Islet of Langerhans (tissue), 1 donor: ENCODE data around the gene LMO2.

Source experiments
- FAIRE-seq: peaks from one replicate; lab custom pipeline; 2011; peaks lifted over from hg19 to GRCh38; lab: Jason Lieb, UNC

Gene LMO2

GRCh38 chr11:33913991-33914390, 22.1 kb upstream of the LMO2 start:
- no peak for FAIRE-seq

DNA sequence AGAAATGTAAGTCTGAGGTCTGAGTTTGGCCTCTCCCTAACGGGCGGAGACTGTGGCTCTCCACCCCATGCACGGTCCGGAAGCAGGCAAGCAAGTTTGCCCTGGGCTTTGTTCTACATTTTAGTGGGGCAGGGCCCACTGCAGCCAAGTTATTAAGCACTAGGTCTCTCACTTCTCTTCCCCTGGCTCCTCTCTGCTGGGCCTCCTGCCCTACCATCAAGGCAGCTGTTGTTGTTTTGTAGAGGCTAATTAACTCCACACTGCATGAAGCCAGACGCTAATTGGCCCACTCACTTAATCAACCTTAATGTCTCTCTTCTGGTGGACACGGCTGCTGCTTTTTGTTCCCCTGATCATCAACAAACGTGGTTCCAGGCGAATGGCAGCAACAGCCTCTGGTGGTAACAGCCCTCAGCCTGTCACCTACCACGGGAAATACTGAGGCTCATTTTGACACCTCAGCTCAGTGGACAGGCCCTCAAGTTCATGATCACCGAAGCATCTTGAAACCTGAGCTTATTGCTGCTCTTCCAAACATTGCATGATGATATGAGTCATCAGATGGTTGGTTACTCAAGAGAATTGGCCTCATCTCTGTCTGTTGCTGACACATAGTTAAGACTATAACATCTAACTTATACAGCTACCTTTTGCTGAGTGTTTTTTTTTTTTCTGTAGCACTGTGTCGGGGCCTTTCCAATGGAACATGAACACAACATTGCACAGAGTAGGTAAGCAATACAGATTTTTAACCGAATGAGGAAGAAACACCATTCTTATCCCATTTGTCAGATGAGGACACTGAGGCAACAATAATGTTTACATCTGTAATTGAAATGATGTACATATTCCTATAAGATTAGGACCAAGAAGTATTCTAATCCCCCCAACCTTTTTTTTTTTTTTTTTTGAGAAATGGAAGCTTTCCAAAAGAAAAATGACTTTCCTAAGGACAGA, 20.8 kb upstream of the LMO2 start:
- peak; percentile 60 for FAIRE-seq

GRCh38 chr11:33910958-33911339, 19.1 kb upstream of the LMO2 start:
- no peak for FAIRE-seq

DNA sequence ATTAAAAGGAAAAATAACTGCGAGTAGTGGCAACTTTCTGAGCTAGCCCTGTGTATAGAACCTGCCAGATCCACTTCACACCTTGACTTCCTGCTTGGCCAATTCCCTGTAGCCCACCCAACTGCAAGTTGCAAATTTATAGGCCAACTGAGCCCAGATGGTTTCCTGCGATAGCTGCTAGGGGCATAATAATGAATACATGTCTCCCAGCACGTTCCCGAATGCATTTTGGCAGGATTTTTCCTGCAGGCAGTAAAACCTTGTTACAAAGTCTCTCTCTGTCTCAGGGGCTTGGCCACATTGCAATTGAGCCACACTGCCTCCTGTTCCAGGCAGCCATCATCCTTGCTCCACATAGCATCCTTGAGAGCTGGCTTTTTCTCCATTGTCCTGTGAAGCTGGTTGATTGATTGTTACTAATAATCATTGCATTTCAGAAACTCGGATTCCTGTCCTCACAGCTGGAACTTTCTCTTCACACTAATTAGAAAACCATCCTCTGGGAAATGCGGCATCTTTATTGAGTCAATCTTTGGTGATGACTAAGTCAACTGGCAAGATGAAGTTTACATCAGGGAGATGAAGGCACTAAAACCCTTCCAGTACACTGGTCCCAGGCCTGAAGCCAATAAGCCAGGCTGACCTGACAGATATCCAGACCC, 18.6 kb upstream of the LMO2 start:
- FAIRE-seq, result no peak

- no peak for FAIRE-seq
Observed at GRCh38 chr11:33909552-33909951, 17.7 kb upstream of the LMO2 start.

GRCh38 chr11:33909150-33909549, 17.3 kb upstream of the LMO2 start:
- no peak for FAIRE-seq

- FAIRE-seq, result no peak
Observed at GRCh38 chr11:33907421-33907820, 15.5 kb upstream of the LMO2 start.

- no peak for FAIRE-seq
Observed at GRCh38 chr11:33906484-33907186, 14.8 kb upstream of the LMO2 start.

- FAIRE-seq, result no peak
Observed at GRCh38 chr11:33904102-33904501, 12.2 kb upstream of the LMO2 start.

GRCh38 chr11:33900159-33900840, 8.4 kb upstream of the LMO2 start:
- FAIRE-seq, result no peak

GRCh38 chr11:33899400-33900037, 7.6 kb upstream of the LMO2 start:
- FAIRE-seq, result no peak

DNA sequence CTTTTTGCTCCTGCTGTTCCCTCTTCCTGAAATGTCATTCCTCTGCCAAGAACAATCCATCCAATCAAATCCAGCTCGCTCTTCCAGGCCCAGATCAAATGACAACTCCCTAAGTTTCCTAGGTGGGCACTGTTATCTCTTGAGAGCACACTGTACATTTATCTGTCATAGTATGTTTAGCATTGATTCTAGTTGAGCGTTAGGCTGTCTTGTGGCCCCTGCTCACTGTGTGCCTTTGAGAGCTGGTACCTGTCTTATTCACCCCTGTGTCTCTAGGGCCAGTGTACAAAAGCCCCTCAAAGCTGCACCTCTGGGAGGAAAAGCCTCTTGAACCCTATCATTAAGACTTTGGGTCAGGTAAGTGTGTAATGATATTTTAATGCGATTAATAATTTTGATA, 7.1 kb upstream of the LMO2 start:
- no peak for FAIRE-seq

DNA sequence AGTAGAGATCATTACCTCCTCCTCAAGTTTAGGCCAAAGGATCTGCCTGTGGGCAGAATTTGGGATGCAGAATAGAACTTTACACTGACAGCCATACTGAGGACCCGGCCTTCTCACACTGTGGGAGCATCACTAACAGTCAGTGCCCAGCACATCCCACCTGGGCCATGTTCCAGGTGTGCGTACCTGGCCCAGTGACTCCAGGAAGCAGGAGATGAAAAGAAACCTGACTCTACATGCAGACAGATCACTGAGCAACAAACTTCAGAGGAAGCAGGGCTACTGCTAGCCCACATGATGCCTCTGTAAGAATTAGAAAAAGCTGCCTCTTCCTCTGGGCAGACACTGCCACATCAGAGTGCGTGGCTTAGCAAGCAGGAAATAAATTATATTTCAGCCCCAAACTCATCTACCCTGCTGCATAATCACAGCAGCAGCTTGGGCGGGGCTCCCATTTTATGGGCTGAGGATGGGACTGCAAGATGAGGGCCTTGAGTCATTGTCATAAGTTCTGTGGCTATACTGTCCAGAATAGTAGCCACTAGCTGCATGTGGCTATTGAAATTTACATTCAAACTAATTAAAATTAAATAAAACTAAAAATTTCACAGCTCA, 6.0 kb upstream of the LMO2 start:
- no peak for FAIRE-seq

DNA sequence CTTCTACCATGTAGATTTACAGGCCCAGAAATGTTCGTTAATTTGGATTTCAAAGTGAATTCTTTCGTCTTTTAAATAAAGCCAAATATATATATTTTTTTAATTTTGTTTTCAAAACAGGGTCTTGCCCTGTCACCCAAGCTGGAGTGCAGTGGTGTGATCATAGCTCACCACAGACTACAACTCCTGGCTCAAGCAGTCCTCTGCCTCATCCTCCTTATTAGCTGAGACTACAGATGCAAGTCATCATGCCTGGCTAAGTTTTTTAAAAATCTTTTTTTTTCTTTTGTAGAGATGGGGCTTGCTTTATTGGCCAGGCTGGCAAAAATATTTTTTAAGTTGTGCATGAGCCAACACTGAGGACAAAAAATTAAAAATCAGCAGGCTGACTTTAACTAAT, 5.0 kb upstream of the LMO2 start:
- no peak for FAIRE-seq

DNA sequence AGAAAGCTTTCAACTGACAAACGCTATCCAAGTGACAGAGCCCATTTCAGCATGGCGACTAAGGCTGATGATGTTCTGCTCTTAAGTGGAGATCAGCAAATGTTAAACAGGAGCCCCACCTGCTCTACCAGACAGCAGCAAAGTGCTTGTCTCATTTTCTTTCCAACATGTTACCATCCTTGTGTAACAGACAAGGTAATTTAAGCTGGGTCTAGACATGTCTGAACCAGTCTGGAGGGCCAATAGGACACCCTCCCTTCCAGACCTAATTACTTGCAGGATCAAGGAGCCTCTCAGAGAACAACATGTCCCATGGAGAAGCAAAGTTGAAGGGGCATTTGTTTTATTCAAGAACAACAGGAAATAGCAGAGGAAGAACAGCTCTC, 3.9 kb upstream of the LMO2 start:
- FAIRE-seq, result no peak

GRCh38 chr11:33894398-33894746, 2.5 kb upstream of the LMO2 start:
- no peak for FAIRE-seq

DNA sequence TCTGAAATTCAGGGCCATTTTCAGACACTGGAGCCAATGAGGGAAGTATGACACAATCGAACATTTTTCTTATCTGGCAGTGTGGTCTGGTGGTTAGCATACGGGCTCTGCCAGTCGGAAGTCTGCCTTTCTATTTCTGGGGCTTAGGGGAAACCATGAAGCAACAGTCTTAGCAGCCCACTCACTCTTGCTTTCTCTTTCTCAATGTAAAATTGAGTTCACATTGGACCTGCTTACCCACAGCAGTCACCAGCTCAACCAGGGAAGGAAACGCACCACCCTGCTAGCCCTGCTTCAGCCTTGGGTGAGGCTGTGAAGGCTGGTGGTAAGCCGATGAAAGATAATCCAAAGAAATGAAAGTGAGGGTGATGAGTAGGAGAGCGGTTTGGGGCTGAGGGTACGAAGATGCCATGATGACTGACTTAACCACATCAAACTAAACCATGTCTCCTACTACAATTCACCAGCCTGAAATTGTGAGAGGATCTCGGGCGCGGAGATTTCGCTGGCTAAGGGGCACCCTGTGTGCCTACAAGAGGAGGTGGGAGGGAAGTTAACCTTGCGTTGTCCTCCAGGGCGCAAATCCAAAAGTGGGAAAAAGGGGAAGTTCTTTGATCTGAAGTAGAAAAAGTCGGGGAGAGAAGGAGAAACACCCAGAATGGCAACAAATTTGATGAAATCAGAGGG, 2.0 kb upstream of the LMO2 start:
- FAIRE-seq, result no peak

DNA sequence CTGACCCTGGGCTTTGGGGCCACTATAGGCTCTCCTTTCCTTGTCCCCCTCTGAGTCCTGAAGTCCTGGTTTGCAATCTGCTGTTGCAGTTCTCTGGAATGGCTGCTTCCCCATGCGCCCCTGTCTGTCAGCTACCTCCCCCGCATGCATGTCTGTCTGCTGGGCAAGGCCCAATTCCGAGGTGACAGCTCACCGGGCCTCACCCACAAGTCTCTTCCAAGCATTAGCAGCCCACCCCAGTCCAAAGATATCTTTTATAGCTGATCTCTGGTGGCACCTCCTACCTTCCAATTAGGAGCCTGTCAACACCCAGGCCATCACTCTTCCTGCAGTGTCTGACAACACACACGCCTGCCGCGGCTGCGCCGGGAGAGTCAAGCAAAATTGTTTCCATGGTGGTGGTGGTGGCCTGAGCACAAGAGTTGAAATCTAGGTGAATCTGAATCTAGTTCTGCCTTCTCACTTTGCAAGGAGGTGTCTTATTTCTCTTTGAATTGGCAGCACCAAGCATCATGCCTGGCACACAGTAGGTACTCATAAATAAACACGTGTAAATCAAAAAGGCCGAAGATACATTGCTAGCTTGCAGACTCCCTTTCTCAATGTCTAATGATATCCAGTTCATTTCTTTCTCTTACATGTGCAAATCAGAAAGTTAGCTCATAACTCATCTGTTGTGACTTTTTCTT, 1.2 kb upstream of the LMO2 start:
- FAIRE-seq, result no peak

GRCh38 chr11:33889821-33890378, 2.0 kb downstream of the LMO2 start:
- no peak for FAIRE-seq

GRCh38 chr11:33889296-33889695, 2.6 kb downstream of the LMO2 start:
- FAIRE-seq, result no peak
